NCI-H1930 (cell line): ENCODE data around the gene HSDL2.
A peak's percentile ranks its signal among the peaks of the same experiment; 100 is the strongest.
"Not testable (repeated sequence)": the region's sequence is repeated elsewhere in the genome, so short reads cannot be mapped to it uniquely, and the experiment has no call there.

Source experiments
- DNase-seq, 2 experiments: peaks; one replicate each; lab custom pipeline; 2025; lab: John Stamatoyannopoulos, UW

The HSDL2 gene

GRCh38 chr9:112366591-112366990 lies 13.3 kb upstream of the HSDL2 start:
- DNase-seq = no peak

GRCh38 chr9:112367465-112367864 lies 12.4 kb upstream of the HSDL2 start:
- no peak for DNase-seq

GRCh38 chr9:112369817-112370216 lies 10.1 kb upstream of the HSDL2 start:
- no peak for DNase-seq

GRCh38 chr9:112371060-112371459 lies 8.8 kb upstream of the HSDL2 start:
- no peak for DNase-seq

GRCh38 chr9:112373666-112374065 lies 6.2 kb upstream of the HSDL2 start:
- DNase-seq = not testable (repeated sequence)

DNA sequence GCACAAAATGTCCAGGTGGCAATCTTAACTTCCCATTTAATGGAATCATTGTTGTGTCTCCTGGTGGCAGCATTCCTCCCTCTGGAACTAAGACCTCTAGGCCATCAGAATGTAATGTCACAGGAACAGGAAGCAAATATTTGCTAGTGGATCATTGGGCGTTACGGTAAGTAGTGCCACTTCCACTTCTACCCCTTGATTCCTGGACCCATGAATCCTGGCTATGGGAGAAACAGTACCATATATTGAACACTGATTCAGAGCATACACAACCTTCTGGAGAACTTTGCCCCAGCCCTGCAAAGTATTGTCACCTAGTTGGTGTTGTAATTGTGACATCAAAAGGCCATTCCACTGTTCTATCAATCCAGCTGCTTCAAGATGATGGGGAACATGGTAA lies 5.7 kb upstream of the HSDL2 start:
- not testable (repeated sequence) for DNase-seq

DNA sequence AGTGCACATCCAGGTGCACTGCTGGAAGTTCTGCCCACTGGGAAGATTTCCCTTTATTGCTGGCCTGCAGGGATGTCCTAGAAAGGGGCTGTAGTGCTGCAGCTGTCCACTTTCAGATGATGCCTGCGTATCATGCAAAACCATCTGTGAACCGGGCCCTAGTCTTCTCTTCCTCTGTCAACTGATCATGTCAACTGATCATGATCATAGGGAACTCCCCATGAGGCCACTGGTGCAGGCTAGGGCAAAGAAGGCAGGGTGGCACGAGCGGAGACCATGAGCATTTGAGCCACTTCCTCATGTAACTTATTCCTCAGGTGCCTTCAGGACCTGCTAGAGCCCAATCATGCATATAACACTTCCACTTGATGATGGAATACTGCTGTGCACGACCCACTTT lies 4.5 kb upstream of the HSDL2 start:
- no peak for DNase-seq

GRCh38 chr9:112377087-112377486 lies 2.8 kb upstream of the HSDL2 start:
- no peak for DNase-seq

GRCh38 chr9:112377684-112378327 lies 2.1 kb upstream of the HSDL2 start:
- no peak for DNase-seq

DNA sequence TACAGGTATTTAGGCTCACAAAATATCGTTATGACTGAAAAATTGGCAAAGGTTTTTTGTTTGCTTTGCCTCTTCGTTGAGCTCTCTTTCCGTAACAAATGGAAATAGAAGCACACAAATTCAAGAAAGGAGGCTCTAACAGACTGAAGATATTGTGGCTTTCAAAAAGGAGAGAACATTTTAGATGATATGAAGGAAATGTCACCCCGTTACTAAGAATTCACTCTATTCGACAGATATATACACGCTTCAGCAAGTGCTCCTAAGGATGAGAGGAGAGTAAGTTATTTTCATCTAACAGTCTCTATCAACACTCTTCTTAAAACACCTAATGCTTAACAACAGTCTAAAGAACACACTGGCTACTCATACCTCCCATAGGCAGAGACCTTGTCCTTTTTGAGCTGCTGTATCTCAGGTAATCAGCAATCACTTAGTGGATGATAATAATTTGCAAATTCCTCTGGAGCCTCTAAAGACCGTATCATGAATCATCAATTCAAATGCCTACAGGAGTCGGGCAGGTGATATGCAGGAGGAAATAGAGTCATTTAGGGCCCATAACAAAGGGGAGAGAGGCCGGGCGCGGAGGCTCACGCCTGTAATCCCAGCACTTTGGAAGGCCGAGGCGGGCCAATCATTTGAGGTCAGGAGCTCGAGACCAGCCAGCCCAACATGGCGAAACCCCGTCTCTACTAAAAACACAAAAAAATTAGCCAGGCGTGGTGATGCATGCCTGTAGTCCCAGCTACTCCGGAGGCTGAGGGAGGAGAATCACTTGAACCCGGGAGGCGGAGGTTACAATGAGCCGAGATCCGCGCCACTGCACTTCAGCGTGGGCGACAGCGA lies 1.4 kb upstream of the HSDL2 start:
- no peak for DNase-seq

DNA sequence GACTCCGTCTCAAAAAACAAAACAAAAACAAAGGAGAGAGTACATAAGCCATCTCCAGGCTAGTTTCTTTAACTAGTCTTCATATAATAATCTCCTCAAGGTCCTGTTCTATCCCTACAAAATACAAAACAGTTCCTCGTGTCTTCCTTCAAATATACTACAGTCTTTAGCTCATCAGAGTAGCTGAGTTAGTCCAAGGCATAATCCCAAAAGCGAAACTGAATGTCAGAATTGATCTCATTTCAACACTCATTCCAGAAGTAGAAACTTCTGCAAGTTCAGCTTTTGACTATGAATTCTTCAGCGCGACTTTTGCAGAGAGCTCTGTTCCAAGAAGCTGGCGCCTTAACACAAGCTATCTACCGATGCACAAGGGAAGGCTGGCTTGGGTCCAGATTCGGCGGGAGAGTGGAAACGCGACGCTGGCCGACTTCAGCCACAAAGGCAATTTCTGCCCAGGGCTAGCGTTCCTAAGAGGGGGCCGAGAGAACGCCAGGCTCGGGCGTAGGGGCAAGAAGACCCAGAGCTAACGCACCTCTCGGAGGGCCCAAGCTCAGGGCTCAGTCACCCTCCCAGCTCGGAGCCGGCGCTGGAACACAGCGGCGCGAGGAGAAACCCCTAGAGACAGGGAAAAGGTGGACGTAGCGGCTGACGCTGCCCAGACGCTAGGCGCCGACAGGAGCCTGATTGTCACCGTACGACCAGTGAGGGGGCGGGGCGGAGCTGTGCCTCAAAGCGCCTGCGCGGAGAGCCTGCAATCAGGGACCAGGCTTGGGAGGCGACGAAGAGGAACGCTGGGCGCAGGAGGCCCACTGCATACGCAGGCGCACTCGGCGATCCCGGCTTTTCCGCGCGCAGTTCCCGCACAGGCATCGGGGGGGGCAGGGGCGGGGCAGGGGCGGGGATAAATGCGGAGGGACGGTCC lies 469 bp upstream of the HSDL2 start:
- peak; percentile 98 for DNase-seq

DNA sequence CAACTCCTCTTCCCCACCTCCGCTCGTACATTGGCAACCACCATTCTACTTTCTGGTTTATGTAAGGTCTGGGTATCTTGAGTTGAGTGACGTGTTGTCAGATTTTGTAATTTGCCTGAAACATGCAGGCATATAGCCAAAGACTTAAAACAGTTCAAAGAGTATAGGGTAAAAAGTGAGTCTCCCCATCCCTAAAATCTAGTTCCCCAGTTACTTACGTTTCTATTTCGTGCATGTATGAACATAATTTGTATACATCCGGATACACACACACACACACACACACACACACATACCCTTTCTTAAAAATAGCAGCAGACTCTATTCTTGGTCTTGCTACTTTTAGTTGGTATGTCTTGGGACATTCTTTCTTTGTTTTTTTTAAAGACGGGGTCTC lies 915 bp downstream of the HSDL2 start:
- no peak for DNase-seq

GRCh38 chr9:112382066-112382465 lies 2.2 kb downstream of the HSDL2 start:
- no peak for DNase-seq

- no peak for DNase-seq
Measured at GRCh38 chr9:112382501-112383364, 2.8 kb downstream of the HSDL2 start.

GRCh38 chr9:112384219-112384618 lies 4.3 kb downstream of the HSDL2 start:
- DNase-seq = no peak

DNA sequence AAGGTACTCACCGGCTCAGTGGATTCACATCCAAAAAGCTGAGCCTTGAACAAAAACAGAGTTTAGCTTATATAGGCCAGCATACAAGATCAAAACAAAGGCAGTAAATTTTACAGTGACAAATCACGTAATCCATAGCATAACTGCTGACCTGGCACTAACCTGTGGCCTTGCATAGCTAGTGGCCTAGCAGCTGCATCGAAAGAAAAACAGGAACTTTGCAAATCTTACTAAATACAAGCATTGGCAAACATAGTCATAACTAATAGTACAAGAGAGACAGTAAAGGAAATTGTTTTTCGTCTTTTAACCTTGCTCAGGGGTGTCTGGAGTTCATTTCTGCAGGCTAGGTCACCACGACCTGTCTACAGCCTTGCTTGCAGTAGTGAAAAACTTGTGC lies 4.8 kb downstream of the HSDL2 start:
- DNase-seq = no peak

DNA sequence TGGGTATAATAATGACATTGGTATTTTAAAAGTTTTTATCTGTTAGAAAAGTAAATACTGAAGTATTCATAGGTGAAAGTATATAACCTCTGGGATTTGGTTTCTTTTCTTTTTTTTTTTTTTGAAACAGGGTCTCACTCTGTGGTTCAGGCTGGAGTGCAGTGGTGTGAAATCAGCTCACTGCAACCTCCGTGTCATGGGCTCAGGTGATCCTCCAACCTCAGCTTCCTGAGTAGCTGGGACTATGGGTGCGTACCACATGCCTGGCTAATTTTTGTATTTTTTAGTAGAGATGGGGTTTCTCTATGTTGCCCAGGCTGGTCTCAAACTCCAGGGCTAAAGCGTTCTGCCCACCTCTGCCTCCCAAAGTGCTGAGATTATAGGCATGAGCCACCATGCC lies 7.2 kb downstream of the HSDL2 start:
- no peak for DNase-seq

DNA sequence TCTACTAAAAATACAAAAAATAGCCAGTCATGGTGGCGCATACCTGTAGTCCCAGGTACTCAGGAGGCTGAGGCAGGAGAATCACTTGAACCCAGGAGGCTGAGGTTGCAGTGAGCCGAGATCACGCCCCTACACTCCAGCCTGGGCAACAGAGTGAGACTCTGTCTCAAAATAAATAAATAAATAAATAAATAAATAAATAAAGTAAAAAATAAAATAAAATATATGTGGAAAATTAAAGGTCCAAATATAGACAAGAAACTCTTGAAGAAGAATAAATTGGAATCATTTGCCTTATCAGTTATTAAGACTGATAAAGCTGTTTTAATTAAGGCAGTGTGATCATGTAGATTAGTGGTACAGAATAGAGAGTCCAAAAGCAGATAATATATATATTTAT lies 10.0 kb downstream of the HSDL2 start:
- not testable (repeated sequence) for DNase-seq

- not testable (repeated sequence) for DNase-seq
Measured at GRCh38 chr9:112391936-112392560, 12.1 kb downstream of the HSDL2 start.

DNA sequence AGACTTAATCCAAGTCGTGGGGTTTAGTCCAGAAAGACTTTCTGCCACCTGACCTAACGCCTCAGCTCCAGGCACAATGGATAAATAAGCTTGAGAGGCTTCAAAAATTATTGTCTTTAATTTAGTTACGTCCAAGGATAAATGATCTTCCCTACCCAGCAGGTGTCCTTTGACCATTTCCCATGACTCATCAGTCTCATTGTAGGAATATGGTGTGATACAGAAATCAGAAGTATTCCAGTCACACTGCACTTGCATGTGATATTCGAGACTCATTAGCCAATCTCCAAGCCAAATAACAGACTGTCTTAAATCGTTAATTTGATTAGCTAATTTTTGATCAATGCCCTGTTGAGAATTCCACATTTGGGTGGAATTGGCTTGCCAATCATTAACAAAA lies 13.2 kb downstream of the HSDL2 start:
- not testable (repeated sequence) for DNase-seq

DNA sequence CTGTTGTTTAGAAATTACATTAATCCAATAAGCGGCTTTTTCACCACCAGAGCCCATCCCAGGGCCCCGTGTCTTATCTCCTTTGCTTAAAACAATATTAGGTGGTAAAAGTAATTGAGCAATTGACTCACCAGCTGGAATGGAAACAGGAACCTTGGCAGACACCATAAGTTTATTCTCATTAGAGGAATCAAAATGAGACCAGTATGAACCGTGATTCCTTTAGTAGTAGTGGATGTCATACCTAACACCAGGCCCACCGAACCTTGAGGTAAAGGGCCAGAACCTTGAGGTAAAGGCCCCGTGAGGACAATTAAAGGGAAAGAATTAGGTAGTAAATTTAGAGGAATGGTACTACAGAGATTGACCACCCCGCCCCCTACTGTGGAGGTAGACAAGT lies 16.5 kb downstream of the HSDL2 start:
- DNase-seq = no peak
